Epithelial cell of prostate (primary cell): ENCODE measurements around the gene CLIP2.
"Not testable (repeated sequence)": the region's sequence is repeated elsewhere in the genome, so short reads cannot be mapped to it uniquely, and the experiment has no call there.

ENCODE experiments used
- DNase-seq: peaks from one replicate; pipeline ENCODE4 v3.0.0-alpha.2; 2011; ENCODE audit warnings: low read depth, low spot score
- H3K27ac ChIP-seq: fragments of 450-650 bp; 2 replicates; pipeline ENCODE4 v1.5.1; 2017; ENCODE audit warnings: mild to moderate bottlenecking

Gene CLIP2

GRCh38 chr7:74419232-74419631 is 130.0 kb downstream of the CLIP2 start:
- DNase-seq, H3K27ac ChIP-seq: not testable (repeated sequence)

GRCh38 chr7:74420006-74420405 is 130.8 kb downstream of the CLIP2 start:
- DNase-seq = no peak
- H3K27ac ChIP-seq = no peak overlapping the region

GRCh38 chr7:74424291-74424880 is 135.2 kb downstream of the CLIP2 start:
- DNase-seq = no peak

GRCh38 chr7:74428023-74428422 is 138.8 kb downstream of the CLIP2 start:
- DNase-seq = no peak
- no peak overlapping the region for H3K27ac ChIP-seq

More at GRCh38 chr7:74424291-74424880, 135.2 kb downstream of the CLIP2 start:
- no peak overlapping the region for H3K27ac ChIP-seq

GRCh38 chr7:74429153-74429747 is 140.0 kb downstream of the CLIP2 start:
- H3K27ac ChIP-seq = no peak overlapping the region
- no peak for DNase-seq

- not testable (repeated sequence) for H3K27ac ChIP-seq, DNase-seq
Measured at GRCh38 chr7:74430409-74430808, 141.2 kb downstream of the CLIP2 start.

GRCh38 chr7:74430961-74431466 is 141.8 kb downstream of the CLIP2 start:
- no peak for DNase-seq

GRCh38 chr7:74437291-74437571 is 148.0 kb downstream of the CLIP2 start:
- not testable (repeated sequence) for DNase-seq, H3K27ac ChIP-seq

More at GRCh38 chr7:74430961-74431466, 141.8 kb downstream of the CLIP2 start:
- no peak overlapping the region for H3K27ac ChIP-seq

GRCh38 chr7:74438327-74438726 is 149.1 kb downstream of the CLIP2 start:
- no peak overlapping the region for H3K27ac ChIP-seq
- no peak for DNase-seq

- no peak for DNase-seq
- no peak overlapping the region for H3K27ac ChIP-seq
Measured at GRCh38 chr7:74439541-74439940, 150.3 kb downstream of the CLIP2 start.

GRCh38 chr7:74440143-74440542 is 150.9 kb downstream of the CLIP2 start:
- DNase-seq, H3K27ac ChIP-seq: not testable (repeated sequence)

GRCh38 chr7:74441801-74442200 is 152.6 kb downstream of the CLIP2 start:
- no peak for DNase-seq
- no peak overlapping the region for H3K27ac ChIP-seq

GRCh38 chr7:74443543-74444247 is 154.5 kb downstream of the CLIP2 start:
- no peak for DNase-seq
- H3K27ac ChIP-seq = no peak overlapping the region

GRCh38 chr7:74449144-74449543 is 159.9 kb downstream of the CLIP2 start:
- no peak for DNase-seq
- no peak overlapping the region for H3K27ac ChIP-seq

GRCh38 chr7:74449809-74450397 is 160.7 kb downstream of the CLIP2 start:
- no peak overlapping the region for H3K27ac ChIP-seq
- DNase-seq = no peak

GRCh38 chr7:74452748-74453321 is 163.6 kb downstream of the CLIP2 start:
- peak; percentile 18 for DNase-seq

GRCh38 chr7:74453322-74454011 is 164.3 kb downstream of the CLIP2 start, which contains the start of gene GTF2IRD1:
Gene GTF2IRD1 (plus strand): TSS chr7:74453906. CDS start chr7:74508081, 54,175 bp downstream.
- peak; percentile 33 for DNase-seq
- peak within 1 kb of the TSS; percentile 98 for H3K27ac ChIP-seq

More at GRCh38 chr7:74452748-74453321, 163.6 kb downstream of the CLIP2 start:
- peak overlapping the region; percentile 98 for H3K27ac ChIP-seq

GRCh38 chr7:74454021-74454924 is 165.1 kb downstream of the CLIP2 start:
- H3K27ac ChIP-seq = peak overlapping the region; percentile 98
- DNase-seq = no peak

- no peak for DNase-seq
- peak overlapping the region; percentile 98 for H3K27ac ChIP-seq
Measured at GRCh38 chr7:74454925-74455288, 165.7 kb downstream of the CLIP2 start.
